HCT116 (cell line): ENCODE results near the gene ANKHD1. TPM values are rescaled to one million over a fixed set of nuclear protein-coding genes. Genes with fewer than 3 reads are reported as not detected.

ENCODE experiments used
- ATAC-seq: fragments of 200-7000 bp; cut with Tn5 transposase; 2 replicates; pipeline ENCODE4 v1.9.1; 2020; ENCODE audit warnings: mild to moderate bottlenecking, moderate library complexity
- BruUV-seq: library from RNA; stranded (reverse); fragments of 400-500 nt; replicated peaks from 2 replicates; lab custom pipeline; 2021; lab: Mats Ljungman, UMichigan
- CTCF ChIA-PET: fragments of 300-600 bp; sonication (Branson Sonifier 250); formaldehyde crosslinking; loops from one replicate; lab custom pipeline; 2021; ENCODE audit warnings: antibody characterized with exemption; lab: Charles Lee
- POLR2A ChIA-PET: fragments of 300-600, 350-600 bp; sonication (Branson Sonifier 250); formaldehyde crosslinking; loops from one replicate; lab custom pipeline; 2021; ENCODE audit warnings: antibody characterized with exemption; lab: Charles Lee
- RAD21 ChIA-PET, 2 experiments: fragments of 300-600 bp; sonication (Branson Sonifier 250); formaldehyde crosslinking; loops; one replicate each; lab custom pipeline; 2023; ENCODE audit warnings: low total read pairs in 2 of 2; ENCODE audit not compliant: uncharacterized antibody in 2 of 2, unreplicated experiment in 2 of 2, low non-redundant PET in 1 of 2; lab: Charles Lee
- DNase-seq: peaks from one replicate; pipeline ENCODE4 v3.0.0-alpha.2; 2010; ENCODE audit warnings: low read depth, low spot score
- H2AFZ ChIP-seq: fragments of 200-600 bp; shearing (Covaris generic), sonication (generic); 2 replicates; pipeline ENCODE4 v1.6.1; 2017; ENCODE audit warnings: low read depth, mixed run types, mixed read lengths, antibody characterized with exemption, low read length; ENCODE audit not compliant: poor library complexity, severe bottlenecking
- H3K27ac ChIP-seq: 2 replicates; pipeline ENCODE4 v1.5.1; 2012; ENCODE audit warnings: low read depth, low read length
- H3K27me3 ChIP-seq: fragments of 200-600 bp; sonication (generic); 2 replicates; pipeline ENCODE4 v1.6.1; 2016; ENCODE audit warnings: mixed run types, low read length, mixed read lengths; ENCODE audit not compliant: insufficient read depth
- H3K36me3 ChIP-seq, 2 experiments: fragments of 200-500 bp in 1 of 2; fragments of 200-600 bp in 1 of 2; sonication (Bioruptor generic) in 1 of 2; sonication (generic) in 1 of 2; 2 replicates each; pipeline versions ENCODE4 v1.5.1 to v1.6.1; 2014 to 2016; ENCODE audit warnings: low read length in 2 of 2, inconsistent platforms in 1 of 2, mixed read lengths in 1 of 2, mixed run types in 1 of 2; ENCODE audit not compliant: insufficient read depth in 2 of 2, control insufficient read depth in 1 of 2
- H3K4me1 ChIP-seq, 2 experiments: fragments of 200-600 bp in 1 of 2; sonication (generic) in 1 of 2; 2 replicates each; pipeline versions ENCODE4 v1.5.1 to v1.6.1; 2012 to 2017; ENCODE audit warnings: low read length in 2 of 2, inconsistent platforms in 1 of 2, mild to moderate bottlenecking in 1 of 2, mixed read lengths in 1 of 2, mixed run types in 1 of 2, moderate library complexity in 1 of 2; ENCODE audit not compliant: insufficient read depth in 2 of 2, control insufficient read depth in 1 of 2
- H3K4me2 ChIP-seq: fragments of 200-600 bp; sonication (generic); 2 replicates; pipeline ENCODE4 v1.6.1; 2017; ENCODE audit warnings: mixed run types, low read length, mixed read lengths
- H3K4me3 ChIP-seq, 2 experiments: fragments of 200-600 bp in 1 of 2; sonication (generic) in 1 of 2; replicated peaks in 1 of 2; 2 replicates each; pipeline ENCODE4 v1.5.1; 2011 to 2016; ENCODE audit warnings: low read length in 2 of 2, control low read depth in 1 of 2, low read depth in 1 of 2, mild to moderate bottlenecking in 1 of 2, mixed read lengths in 1 of 2, mixed run types in 1 of 2
- H3K79me2 ChIP-seq: fragments of 200-600 bp; sonication (generic); 2 replicates; pipeline ENCODE4 v1.6.1; 2017; ENCODE audit warnings: mild to moderate bottlenecking, mixed run types, low read length, moderate library complexity, mixed read lengths; ENCODE audit not compliant: insufficient read depth
- H3K9ac ChIP-seq: fragments of 200-600 bp; sonication (generic); 2 replicates; pipeline ENCODE4 v1.6.1; 2016; ENCODE audit warnings: low read length, mixed read lengths
- H3K9me2 ChIP-seq: fragments of 200-600 bp; sonication (generic), shearing (Covaris generic); 2 replicates; pipeline ENCODE4 v1.6.1; 2017; ENCODE audit warnings: mixed run types, mild to moderate bottlenecking, moderate library complexity; ENCODE audit not compliant: insufficient read depth
- H3K9me3 ChIP-seq, 2 experiments: fragments of 200-500 bp in 1 of 2; fragments of 200-600 bp in 1 of 2; sonication (Bioruptor generic) in 1 of 2; sonication (generic) in 1 of 2; 2 replicates each; pipeline ENCODE4 v1.6.1; 2014 to 2017; ENCODE audit warnings: low read length in 2 of 2, mixed read lengths in 2 of 2, inconsistent platforms in 1 of 2, low read depth in 1 of 2, mild to moderate bottlenecking in 1 of 2, mixed run types in 1 of 2, moderate library complexity in 1 of 2; ENCODE audit not compliant: control insufficient read depth in 1 of 2, insufficient read depth in 1 of 2
- H4K20me1 ChIP-seq: fragments of 200-600 bp; sonication (generic), shearing (Covaris generic); 2 replicates; pipeline ENCODE4 v1.6.1; 2017; ENCODE audit warnings: mixed run types, mild to moderate bottlenecking, moderate library complexity; ENCODE audit not compliant: insufficient read depth
- CEBPB ChIP-seq: IDR thresholded peaks from 2 replicates; pipeline ENCODE4 v1.6.1; 2012; ENCODE audit warnings: low read depth
- EGR1 ChIP-seq: IDR thresholded peaks from 2 replicates; pipeline ENCODE4 v1.6.1; 2012; ENCODE audit warnings: low read depth
- EZH2 ChIP-seq: fragments of 200-600 bp; sonication (generic); IDR thresholded peaks from 2 replicates; pipeline ENCODE4 v1.6.1; 2017; ENCODE audit warnings: antibody characterized with exemption, mixed run types
- EZH2phosphoT487 ChIP-seq: fragments of 200-600 bp; IDR thresholded peaks from 2 replicates; pipeline ENCODE4 v1.6.1; 2018; ENCODE audit warnings: antibody characterized with exemption, borderline replicate concordance
- POLR2A ChIP-seq: IDR thresholded peaks from 2 replicates; pipeline ENCODE4 v1.7.0; 2011; ENCODE audit warnings: borderline replicate concordance; ENCODE audit not compliant: insufficient read depth, insufficient read length; ENCODE audit errors: extremely low read depth
- TCF7L2 ChIP-seq: IDR thresholded peaks from 2 replicates; pipeline ENCODE4 v1.7.0; 2011; ENCODE audit warnings: borderline replicate concordance, inconsistent platforms; ENCODE audit not compliant: insufficient read depth, insufficient read length; ENCODE audit errors: extremely low read depth
- ZFX ChIP-seq: fragments of 450-650 bp; IDR thresholded peaks from 2 replicates; pipeline ENCODE4 v1.6.1; 2017
- intact Hi-C: fragments of 100-400 bp; cut with micrococcal nuclease; formaldehyde crosslinking; loops from 2 replicates; pipeline ENCODE4 v1.10.0; 2022
- total RNA-seq: library from RNA; stranded (reverse); gene quantifications from one replicate; pipeline ENCODE4 v1.2.1, GENCODE V29; 2021; ENCODE audit not compliant: unreplicated experiment
- TF ChIP-seq, protein P1 (sequence below): IDR thresholded peaks from 2 replicates; pipeline ENCODE4 v1.6.1; 2012; ENCODE audit warnings: low read depth
- TF ChIP-seq, protein P2 (sequence below), 3 experiments: fragments of 200-600 bp in 1 of 3; sonication (generic) in 1 of 3; IDR thresholded peaks in 2 of 3; conservative IDR thresholded peaks in 1 of 3; 2 replicates each; pipeline ENCODE4 v1.5.1; 2012 to 2017; ENCODE audit warnings: low read depth in 2 of 3, low read length in 2 of 3, antibody characterized with exemption in 1 of 3, borderline replicate concordance in 1 of 3, control low read depth in 1 of 3, mild to moderate bottlenecking in 1 of 3, mixed read lengths in 1 of 3, mixed run types in 1 of 3, moderate library complexity in 1 of 3; ENCODE audit not compliant: insufficient read depth in 1 of 3

The ANKHD1 gene
- total RNA-seq, 1 experiment from 2014 or later: 80.8 TPM

DNA sequence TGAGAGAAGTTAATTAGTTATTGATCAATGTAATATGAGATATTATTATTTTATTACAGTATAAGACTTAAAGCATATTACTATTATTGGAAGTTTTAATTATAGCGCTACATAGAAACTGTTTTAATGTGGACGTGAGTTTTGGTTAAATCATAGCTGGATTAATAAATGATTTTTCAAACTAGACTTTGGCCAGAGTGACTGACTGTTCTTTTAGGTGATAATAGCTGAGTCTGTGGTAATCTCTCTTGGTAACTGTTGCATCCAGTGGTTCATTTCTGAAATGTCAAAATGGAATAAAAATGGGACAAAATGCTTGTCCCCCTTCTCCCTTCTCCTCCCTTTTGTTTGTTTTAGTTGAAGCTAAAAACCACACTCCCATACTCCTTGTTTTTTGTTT, 28.1 kb downstream of the ANKHD1 start (continued):
- TF ChIP-seq TCF7L2 (no peak), EZH2phosphoT487 (no peak), CEBPB (no peak), POLR2A (no peak)
- TF ChIP-seq, protein P1, sequence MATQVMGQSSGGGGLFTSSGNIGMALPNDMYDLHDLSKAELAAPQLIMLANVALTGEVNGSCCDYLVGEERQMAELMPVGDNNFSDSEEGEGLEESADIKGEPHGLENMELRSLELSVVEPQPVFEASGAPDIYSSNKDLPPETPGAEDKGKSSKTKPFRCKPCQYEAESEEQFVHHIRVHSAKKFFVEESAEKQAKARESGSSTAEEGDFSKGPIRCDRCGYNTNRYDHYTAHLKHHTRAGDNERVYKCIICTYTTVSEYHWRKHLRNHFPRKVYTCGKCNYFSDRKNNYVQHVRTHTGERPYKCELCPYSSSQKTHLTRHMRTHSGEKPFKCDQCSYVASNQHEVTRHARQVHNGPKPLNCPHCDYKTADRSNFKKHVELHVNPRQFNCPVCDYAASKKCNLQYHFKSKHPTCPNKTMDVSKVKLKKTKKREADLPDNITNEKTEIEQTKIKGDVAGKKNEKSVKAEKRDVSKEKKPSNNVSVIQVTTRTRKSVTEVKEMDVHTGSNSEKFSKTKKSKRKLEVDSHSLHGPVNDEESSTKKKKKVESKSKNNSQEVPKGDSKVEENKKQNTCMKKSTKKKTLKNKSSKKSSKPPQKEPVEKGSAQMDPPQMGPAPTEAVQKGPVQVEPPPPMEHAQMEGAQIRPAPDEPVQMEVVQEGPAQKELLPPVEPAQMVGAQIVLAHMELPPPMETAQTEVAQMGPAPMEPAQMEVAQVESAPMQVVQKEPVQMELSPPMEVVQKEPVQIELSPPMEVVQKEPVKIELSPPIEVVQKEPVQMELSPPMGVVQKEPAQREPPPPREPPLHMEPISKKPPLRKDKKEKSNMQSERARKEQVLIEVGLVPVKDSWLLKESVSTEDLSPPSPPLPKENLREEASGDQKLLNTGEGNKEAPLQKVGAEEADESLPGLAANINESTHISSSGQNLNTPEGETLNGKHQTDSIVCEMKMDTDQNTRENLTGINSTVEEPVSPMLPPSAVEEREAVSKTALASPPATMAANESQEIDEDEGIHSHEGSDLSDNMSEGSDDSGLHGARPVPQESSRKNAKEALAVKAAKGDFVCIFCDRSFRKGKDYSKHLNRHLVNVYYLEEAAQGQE: no peak
- TF ChIP-seq, protein P2, sequence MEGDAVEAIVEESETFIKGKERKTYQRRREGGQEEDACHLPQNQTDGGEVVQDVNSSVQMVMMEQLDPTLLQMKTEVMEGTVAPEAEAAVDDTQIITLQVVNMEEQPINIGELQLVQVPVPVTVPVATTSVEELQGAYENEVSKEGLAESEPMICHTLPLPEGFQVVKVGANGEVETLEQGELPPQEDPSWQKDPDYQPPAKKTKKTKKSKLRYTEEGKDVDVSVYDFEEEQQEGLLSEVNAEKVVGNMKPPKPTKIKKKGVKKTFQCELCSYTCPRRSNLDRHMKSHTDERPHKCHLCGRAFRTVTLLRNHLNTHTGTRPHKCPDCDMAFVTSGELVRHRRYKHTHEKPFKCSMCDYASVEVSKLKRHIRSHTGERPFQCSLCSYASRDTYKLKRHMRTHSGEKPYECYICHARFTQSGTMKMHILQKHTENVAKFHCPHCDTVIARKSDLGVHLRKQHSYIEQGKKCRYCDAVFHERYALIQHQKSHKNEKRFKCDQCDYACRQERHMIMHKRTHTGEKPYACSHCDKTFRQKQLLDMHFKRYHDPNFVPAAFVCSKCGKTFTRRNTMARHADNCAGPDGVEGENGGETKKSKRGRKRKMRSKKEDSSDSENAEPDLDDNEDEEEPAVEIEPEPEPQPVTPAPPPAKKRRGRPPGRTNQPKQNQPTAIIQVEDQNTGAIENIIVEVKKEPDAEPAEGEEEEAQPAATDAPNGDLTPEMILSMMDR (IDR thresholded peaks at IDR 0.05 in 2 of 3, conservative IDR thresholded peaks at IDR 0.05 in 1 of 3; ENCODE audit: borderline replicate concordance in 1 of 3, insufficient read depth in 1 of 3, low read depth in 2 of 3, low read length in 2 of 3): no peak

DNA sequence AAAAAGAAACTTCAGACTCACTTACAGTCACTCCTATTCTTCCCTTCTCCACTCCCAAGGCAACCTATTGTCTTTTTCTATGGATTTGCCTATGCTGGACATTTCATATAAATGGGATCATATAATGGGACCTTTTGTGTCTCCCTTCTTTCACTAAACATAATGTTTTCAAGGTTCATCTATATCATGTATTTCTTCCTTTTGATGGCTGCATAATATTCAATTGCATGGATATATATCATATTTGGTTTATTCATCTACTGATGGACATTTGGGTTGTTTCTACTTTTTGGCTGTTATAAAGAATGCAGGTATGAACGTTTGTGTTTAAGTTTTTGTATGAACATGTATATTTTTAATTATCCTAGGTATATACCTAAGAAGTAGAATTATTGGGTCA, 30.6 kb downstream of the ANKHD1 start:
- H3K4me3 ChIP-seq: no peak overlapping the region
- 0 out of 4 replicates have a peak, but pooled peaks cover 0 to 2% of the 10 kb centered on the region in 2 experiments for H3K36me3 ChIP-seq
- no peak for DNase-seq
- no peaks in the 10 kb centered on the region for H4K20me1 ChIP-seq
- BruUV-seq: no TSS peak
- RAD21 ChIA-PET: no interaction called here
- POLR2A ChIA-PET: no interaction called here
- ATAC-seq: no peak
- no peaks in the 10 kb centered on the region for H3K9me3 ChIP-seq
- intact Hi-C loops: no loop called here
- no peak overlapping the region for H3K9ac ChIP-seq
- H3K79me2 ChIP-seq: peaks cover 84% of the 10 kb centered on the region
- no peaks in the 10 kb centered on the region for H3K27me3 ChIP-seq
- no peaks in the 10 kb centered on the region for H3K9me2 ChIP-seq
- no peaks in the 10 kb centered on the region for H3K4me1 ChIP-seq
- no peak for TF ChIP-seq TCF7L2
- TF ChIP-seq, protein P1: no peak
- no peak for TF ChIP-seq EGR1
- TF ChIP-seq EZH2: no peak
- no peak for TF ChIP-seq ZFX
- no peak overlapping the region for H2AFZ ChIP-seq
- no peak overlapping the region for H3K27ac ChIP-seq
- no peak overlapping the region for H3K4me2 ChIP-seq
- CTCF ChIA-PET: no interaction called here
